LNCAP (cell line): ENCODE data around the gene HDGFL2.

ENCODE experiments used
- CTCF ChIP-seq: fragments of 450-650 bp; IDR thresholded peaks from 2 replicates; pipeline ENCODE4 v1.5.1; 2017; ENCODE audit warnings: mild to moderate bottlenecking

HDGFL2 gene

GRCh38 chr19:4499318-4499717, 27.2 kb downstream of the HDGFL2 start:
- no peak for TF ChIP-seq CTCF

GRCh38 chr19:4499855-4500254, 27.8 kb downstream of the HDGFL2 start:
- no peak for TF ChIP-seq CTCF

- TF ChIP-seq CTCF: no peak
These were observed 28.9 kb downstream of the HDGFL2 start for GRCh38 chr19:4500841-4501591.

GRCh38 chr19:4501691-4502090, 29.6 kb downstream of the HDGFL2 start:
- no peak for TF ChIP-seq CTCF

- TF ChIP-seq CTCF: no peak
These were observed 30.4 kb downstream of the HDGFL2 start for GRCh38 chr19:4502282-4503131.

GRCh38 chr19:4503132-4503824, 31.2 kb downstream of the HDGFL2 start:
- TF ChIP-seq CTCF: no peak

GRCh38 chr19:4503825-4504170, 31.7 kb downstream of the HDGFL2 start:
- no peak for TF ChIP-seq CTCF
